ENCODE data around the gene MMP7. TPM values are rescaled to one million over a fixed set of nuclear protein-coding genes. Genes with fewer than 3 reads are reported as not detected.

Gene MMP7
- total and polyA plus RNA-seq, 2 donors (not counting 1 experiment from before 2014, with no cell fraction given) = 0.17 TPM; not detected in 1

DNA sequence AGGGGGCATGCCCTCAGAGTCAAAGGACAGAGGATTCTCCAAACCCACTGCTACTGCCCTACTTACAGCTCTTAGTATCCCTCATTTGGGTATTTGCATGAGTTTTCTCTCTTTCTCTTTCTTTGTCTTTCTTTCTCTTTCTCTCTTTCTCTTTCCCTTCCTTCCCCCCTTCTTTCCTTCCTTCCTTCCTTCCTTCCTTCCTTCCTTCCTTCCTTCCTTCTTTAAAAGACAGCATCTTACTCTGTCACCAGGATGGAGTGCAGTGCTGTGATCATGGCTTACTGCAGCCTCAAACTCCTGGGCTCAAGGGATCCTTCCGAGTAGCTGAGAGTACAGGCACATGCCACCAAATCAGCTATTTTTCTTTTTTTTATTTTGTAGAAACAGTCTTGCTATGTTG, 14.0 kb upstream of the MMP7 start:
- Histone ChIP-seq H3K9me3 (ENCODE audit: control insufficient read depth, insufficient read depth, low read depth, low read length) (no peaks in the 10 kb centered on the region), H3K4me2 (ENCODE audit: extremely low read depth, insufficient read depth, low read length) (no peak overlapping the region), H3K9ac (ENCODE audit: insufficient read depth, low read length) (no peak overlapping the region), H4K20me1 (ENCODE audit: control insufficient read depth, extremely low read depth, insufficient read depth, low read length) (no peaks in the 10 kb centered on the region), H3K27ac (ENCODE audit: insufficient read depth, low read length) (no peak overlapping the region), H3K27me3 (ENCODE audit: control insufficient read depth, insufficient read depth, low read length) (peaks cover 2% of the 10 kb centered on the region), H3K4me1 (ENCODE audit: control insufficient read depth, extremely low read depth, insufficient read depth, low read length) (no peaks in the 10 kb centered on the region), H3K4me3 (replicated peaks in 1 of 4; ENCODE audit: control extremely low read depth in 1 of 4, insufficient read depth in 1 of 4, low read depth in 3 of 4, low read length in 4 of 4) (no peak overlapping the region), H3K36me3 (ENCODE audit: control insufficient read depth, insufficient read depth, low read length) (no peaks in the 10 kb centered on the region), H3K79me2 (ENCODE audit: control insufficient read depth, insufficient read depth, low read length) (no peaks in the 10 kb centered on the region), H2AFZ (ENCODE audit: low read length) (no peak overlapping the region)
- DNase-seq (ENCODE audit: low read depth in 2 of 2) = no peak
- TF ChIP-seq, protein P1, sequence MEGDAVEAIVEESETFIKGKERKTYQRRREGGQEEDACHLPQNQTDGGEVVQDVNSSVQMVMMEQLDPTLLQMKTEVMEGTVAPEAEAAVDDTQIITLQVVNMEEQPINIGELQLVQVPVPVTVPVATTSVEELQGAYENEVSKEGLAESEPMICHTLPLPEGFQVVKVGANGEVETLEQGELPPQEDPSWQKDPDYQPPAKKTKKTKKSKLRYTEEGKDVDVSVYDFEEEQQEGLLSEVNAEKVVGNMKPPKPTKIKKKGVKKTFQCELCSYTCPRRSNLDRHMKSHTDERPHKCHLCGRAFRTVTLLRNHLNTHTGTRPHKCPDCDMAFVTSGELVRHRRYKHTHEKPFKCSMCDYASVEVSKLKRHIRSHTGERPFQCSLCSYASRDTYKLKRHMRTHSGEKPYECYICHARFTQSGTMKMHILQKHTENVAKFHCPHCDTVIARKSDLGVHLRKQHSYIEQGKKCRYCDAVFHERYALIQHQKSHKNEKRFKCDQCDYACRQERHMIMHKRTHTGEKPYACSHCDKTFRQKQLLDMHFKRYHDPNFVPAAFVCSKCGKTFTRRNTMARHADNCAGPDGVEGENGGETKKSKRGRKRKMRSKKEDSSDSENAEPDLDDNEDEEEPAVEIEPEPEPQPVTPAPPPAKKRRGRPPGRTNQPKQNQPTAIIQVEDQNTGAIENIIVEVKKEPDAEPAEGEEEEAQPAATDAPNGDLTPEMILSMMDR (conservative IDR thresholded peaks at IDR 0.05 in 1 of 2, IDR thresholded peaks at IDR 0.05 in 1 of 2; ENCODE audit: low read depth in 1 of 2, low read length in 2 of 2) = no peak
- no peak for TF ChIP-seq EZH2 (IDR thresholded peaks at IDR 0.05; ENCODE audit: low read length, missing control alignments)

DNA sequence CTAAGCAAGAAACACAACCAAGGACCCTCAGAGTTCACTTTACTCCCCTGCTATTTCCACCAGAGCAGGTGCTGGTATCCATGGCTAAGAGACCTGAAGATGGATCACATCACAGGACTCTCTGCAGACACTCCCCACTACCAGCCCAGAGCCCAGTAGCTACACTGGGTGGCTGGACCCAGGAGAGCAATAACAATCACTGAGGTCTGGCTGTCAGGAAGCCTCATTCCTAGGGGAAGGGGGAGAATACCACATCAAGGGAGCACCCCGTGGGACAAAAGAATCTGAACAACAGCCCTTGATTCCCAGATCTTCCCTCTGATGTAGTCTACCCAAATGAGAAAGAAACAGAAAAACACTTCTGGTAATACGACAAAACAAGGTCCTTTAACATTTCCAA, 9.0 kb upstream of the MMP7 start:
- Histone ChIP-seq H2AFZ (ENCODE audit: low read length) (no peak overlapping the region), H3K79me2 (ENCODE audit: control insufficient read depth, insufficient read depth, low read length) (no peaks in the 10 kb centered on the region), H3K4me2 (ENCODE audit: extremely low read depth, insufficient read depth, low read length) (no peak overlapping the region), H4K20me1 (ENCODE audit: control insufficient read depth, extremely low read depth, insufficient read depth, low read length) (no peaks in the 10 kb centered on the region), H3K27me3 (ENCODE audit: control insufficient read depth, insufficient read depth, low read length) (peaks cover 5% of the 10 kb centered on the region), H3K4me3 (replicated peaks in 1 of 4; ENCODE audit: control extremely low read depth in 1 of 4, insufficient read depth in 1 of 4, low read depth in 3 of 4, low read length in 4 of 4) (no peak overlapping the region), H3K9ac (ENCODE audit: insufficient read depth, low read length) (no peak overlapping the region), H3K9me3 (ENCODE audit: control insufficient read depth, insufficient read depth, low read depth, low read length) (no peaks in the 10 kb centered on the region), H3K36me3 (ENCODE audit: control insufficient read depth, insufficient read depth, low read length) (no peaks in the 10 kb centered on the region), H3K4me1 (ENCODE audit: control insufficient read depth, extremely low read depth, insufficient read depth, low read length) (no peaks in the 10 kb centered on the region), H3K27ac (ENCODE audit: insufficient read depth, low read length) (no peak overlapping the region)
- no peak for DNase-seq (ENCODE audit: low read depth in 2 of 2)
- no peak for TF ChIP-seq EZH2 (IDR thresholded peaks at IDR 0.05; ENCODE audit: low read length, missing control alignments)
- TF ChIP-seq, protein P1 (conservative IDR thresholded peaks at IDR 0.05 in 1 of 2, IDR thresholded peaks at IDR 0.05 in 1 of 2; ENCODE audit: low read depth in 1 of 2, low read length in 2 of 2) = no peak

DNA sequence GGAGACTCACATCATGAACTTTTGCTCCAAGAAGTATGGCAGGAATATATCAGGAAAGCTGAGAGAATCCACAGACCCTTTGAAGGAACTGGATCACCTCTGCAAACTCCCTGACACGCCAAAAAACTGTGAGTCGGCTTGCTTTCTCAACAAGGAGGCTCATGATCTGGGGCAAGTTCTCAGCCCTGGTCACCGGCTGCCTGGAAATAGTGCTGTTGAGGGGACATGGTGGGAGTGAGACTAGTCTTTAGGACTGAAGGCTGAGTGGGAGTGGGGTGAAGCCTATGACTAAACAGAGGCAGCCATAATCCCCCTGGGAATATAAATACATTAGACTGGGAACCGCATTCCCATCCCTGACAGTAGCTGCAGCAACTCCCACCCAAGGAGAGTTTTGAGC, 8.4 kb upstream of the MMP7 start:
- Histone ChIP-seq H3K4me2 (ENCODE audit: extremely low read depth, insufficient read depth, low read length) (no peak overlapping the region), H3K9me3 (ENCODE audit: control insufficient read depth, insufficient read depth, low read depth, low read length) (no peaks in the 10 kb centered on the region), H3K9ac (ENCODE audit: insufficient read depth, low read length) (no peak overlapping the region), H3K27ac (ENCODE audit: insufficient read depth, low read length) (no peak overlapping the region), H3K36me3 (ENCODE audit: control insufficient read depth, insufficient read depth, low read length) (no peaks in the 10 kb centered on the region), H3K4me1 (ENCODE audit: control insufficient read depth, extremely low read depth, insufficient read depth, low read length) (no peaks in the 10 kb centered on the region), H3K79me2 (ENCODE audit: control insufficient read depth, insufficient read depth, low read length) (no peaks in the 10 kb centered on the region), H4K20me1 (ENCODE audit: control insufficient read depth, extremely low read depth, insufficient read depth, low read length) (no peaks in the 10 kb centered on the region), H2AFZ (ENCODE audit: low read length) (no peak overlapping the region), H3K4me3 (replicated peaks in 1 of 4; ENCODE audit: control extremely low read depth in 1 of 4, insufficient read depth in 1 of 4, low read depth in 3 of 4, low read length in 4 of 4) (no peak overlapping the region), H3K27me3 (ENCODE audit: control insufficient read depth, insufficient read depth, low read length) (peaks cover 5% of the 10 kb centered on the region)
- TF ChIP-seq, protein P1 (conservative IDR thresholded peaks at IDR 0.05 in 1 of 2, IDR thresholded peaks at IDR 0.05 in 1 of 2; ENCODE audit: low read depth in 1 of 2, low read length in 2 of 2) = no peak
- TF ChIP-seq EZH2 (IDR thresholded peaks at IDR 0.05; ENCODE audit: low read length, missing control alignments) = no peak
- DNase-seq (ENCODE audit: low read depth in 2 of 2) = no peak
